Natural killer cell (primary cell): Measurements from ENCODE around the gene EIF3B. TPM values are rescaled to one million over a fixed set of nuclear protein-coding genes. Genes with fewer than 3 reads are reported as not detected.

Source experiments
- ATAC-seq, 3 donors: fragments of 150-1000 bp in 2 of 3; fragments of 200-7000 bp in 1 of 3; cut with Tn5 transposase; 1 replicate in 1 of 3; 2 replicates in 2 of 3; pipeline ENCODE4 v1.10.0; 2021; ENCODE audit warnings: mild to moderate bottlenecking in 2 of 3, moderate library complexity in 2 of 3
- DNase-seq, 2 donors: peaks; one replicate each; pipeline versions ENCODE4 v3.0.0 to v3.0.0-alpha.2; 2013 to 2021; ENCODE audit warnings: mixed read lengths in 1 of 2
- H3K27ac ChIP-seq: one replicate; pipeline ENCODE4 v1.5.1; 2013; ENCODE audit warnings: mild to moderate bottlenecking, low read length
- H3K27me3 ChIP-seq: one replicate; pipeline ENCODE4 v1.6.1; 2013; ENCODE audit warnings: low read length; ENCODE audit not compliant: control insufficient read depth, insufficient read depth
- H3K36me3 ChIP-seq: one replicate; pipeline ENCODE4 v1.6.1; 2013; ENCODE audit warnings: low read length; ENCODE audit not compliant: control insufficient read depth, insufficient read depth
- H3K4me1 ChIP-seq: one replicate; pipeline ENCODE4 v1.6.1; 2013; ENCODE audit warnings: low read length; ENCODE audit not compliant: control insufficient read depth, insufficient read depth
- H3K4me3 ChIP-seq: one replicate; pipeline ENCODE4 v1.5.1; 2013; ENCODE audit warnings: low read length
- H3K9me3 ChIP-seq: one replicate; pipeline ENCODE4 v1.6.1; 2013; ENCODE audit warnings: low read length; ENCODE audit not compliant: control insufficient read depth, insufficient read depth
- H3K27ac Mint-ChIP-seq, 2 donors: one replicate each; pipeline ENCODE4 v1.8.0; 2022; ENCODE audit warnings: mild to moderate bottlenecking in 2 of 2, mixed read lengths in 2 of 2, moderate library complexity in 1 of 2
- H3K27me3 Mint-ChIP-seq, 2 donors: one replicate each; pipeline ENCODE4 v1.8.0; 2022; ENCODE audit warnings: low read depth in 2 of 2, mixed read lengths in 2 of 2
- H3K36me3 Mint-ChIP-seq: one replicate; pipeline ENCODE4 v1.8.0; 2022; ENCODE audit warnings: mixed read lengths
- H3K4me1 Mint-ChIP-seq, 2 donors: one replicate each; pipeline ENCODE4 v1.8.0; 2022; ENCODE audit warnings: mixed read lengths in 2 of 2
- H3K4me3 Mint-ChIP-seq: one replicate; pipeline ENCODE4 v1.8.0; 2022; ENCODE audit warnings: mild to moderate bottlenecking, moderate library complexity, mixed read lengths
- H3K9me3 Mint-ChIP-seq, 2 donors: one replicate each; pipeline ENCODE4 v1.8.0; 2022; ENCODE audit warnings: mixed read lengths in 2 of 2
- WGBS: methylation state at CpG from one replicate; pipeline ENCODE4 v1.1.7; 2013; ENCODE audit warnings: missing lambda C conversion rate; ENCODE audit not compliant: insufficient coverage; 5-methylcytosine and 5-hydroxymethylcytosine counted together
- intact Hi-C: fragments of 100-400 bp; cut with micrococcal nuclease; formaldehyde crosslinking; loops from one replicate; pipeline ENCODE4 v1.14.2; 2022
- total RNA-seq, 4 donors: library from RNA; stranded (reverse); fragments of 120-200 nt in 1 of 4; gene quantifications; one replicate each; pipeline versions ENCODE4 v1.2.3 to v1.2.4, GENCODE V29; 2013 to 2022
- TF ChIP-seq, protein P1 (sequence below): fragments of 200-600 bp; IDR thresholded peaks from one replicate; pipeline ENCODE4 v1.8.0; 2022; ENCODE audit warnings: antibody characterized with exemption

EIF3B gene
- total RNA-seq, 3 donors from 2014 or later (not counting 1 experiment from before 2014, with no cell fraction given) = 194 to 219 (median 197) TPM

DNA sequence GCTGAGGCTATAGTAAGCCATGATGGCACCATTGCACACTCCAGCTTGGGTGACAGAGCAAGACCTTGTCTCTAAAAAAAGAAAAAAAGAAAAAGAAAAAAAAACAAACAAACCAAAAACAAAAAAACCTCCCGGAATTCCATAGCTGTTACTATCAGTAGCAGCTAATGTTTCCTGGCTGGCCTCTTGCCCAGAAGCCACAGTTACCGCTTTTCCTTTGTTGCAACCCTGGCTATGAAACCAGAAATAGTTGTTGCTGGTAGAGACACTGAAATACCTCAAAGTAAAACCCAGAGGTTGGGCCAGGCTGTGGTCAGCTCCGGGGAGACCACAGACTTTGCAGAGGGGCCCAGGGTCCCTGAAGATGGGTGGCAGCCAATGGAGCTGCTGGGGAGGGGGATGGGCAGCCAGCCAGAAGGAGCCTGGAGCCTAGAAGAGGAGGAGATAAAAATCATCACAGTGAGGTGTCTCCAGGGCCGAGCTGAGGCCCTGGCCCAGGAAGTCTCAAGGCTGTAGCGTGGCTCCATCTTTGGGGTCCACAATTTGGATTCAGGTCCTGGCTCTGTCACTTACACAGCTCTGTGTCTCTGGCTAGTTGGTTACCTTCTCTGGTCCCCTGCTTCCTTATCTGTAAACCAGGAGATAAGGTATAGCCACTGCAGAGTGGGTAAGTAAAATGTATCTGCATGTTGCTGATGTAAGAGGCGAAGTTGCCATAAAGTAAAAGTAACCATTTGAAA lies 45.4 kb downstream of the EIF3B start:
- no peaks in the 10 kb centered on the region for H3K36me3 Mint-ChIP-seq
- ATAC-seq (no peak), DNase-seq (peak in 1 of 2 donors; percentile 38)
- Histone ChIP-seq H3K4me3 (no peak overlapping the region), H3K4me1 (peaks cover 39% of the 10 kb centered on the region), H3K36me3 (no peaks in the 10 kb centered on the region), H3K27me3 (no peaks in the 10 kb centered on the region), H3K27ac (peak overlapping the region; percentile 53), H3K9me3 (no peaks in the 10 kb centered on the region)
- 15% methylated on average over 6 of the region's 6 CpGs for WGBS
- H3K4me3 Mint-ChIP-seq = peak overlapping the region; percentile 68
- H3K27ac Mint-ChIP-seq = peak overlapping the region; percentile 71 to 91
- H3K27me3 Mint-ChIP-seq = peaks cover 0 to 3% of the 10 kb centered on the region in 2 donors
- H3K9me3 Mint-ChIP-seq = no peaks in the 10 kb centered on the region
- H3K4me1 Mint-ChIP-seq = peaks cover 30 to 33% of the 10 kb centered on the region in 2 donors
- TF ChIP-seq, protein P1, sequence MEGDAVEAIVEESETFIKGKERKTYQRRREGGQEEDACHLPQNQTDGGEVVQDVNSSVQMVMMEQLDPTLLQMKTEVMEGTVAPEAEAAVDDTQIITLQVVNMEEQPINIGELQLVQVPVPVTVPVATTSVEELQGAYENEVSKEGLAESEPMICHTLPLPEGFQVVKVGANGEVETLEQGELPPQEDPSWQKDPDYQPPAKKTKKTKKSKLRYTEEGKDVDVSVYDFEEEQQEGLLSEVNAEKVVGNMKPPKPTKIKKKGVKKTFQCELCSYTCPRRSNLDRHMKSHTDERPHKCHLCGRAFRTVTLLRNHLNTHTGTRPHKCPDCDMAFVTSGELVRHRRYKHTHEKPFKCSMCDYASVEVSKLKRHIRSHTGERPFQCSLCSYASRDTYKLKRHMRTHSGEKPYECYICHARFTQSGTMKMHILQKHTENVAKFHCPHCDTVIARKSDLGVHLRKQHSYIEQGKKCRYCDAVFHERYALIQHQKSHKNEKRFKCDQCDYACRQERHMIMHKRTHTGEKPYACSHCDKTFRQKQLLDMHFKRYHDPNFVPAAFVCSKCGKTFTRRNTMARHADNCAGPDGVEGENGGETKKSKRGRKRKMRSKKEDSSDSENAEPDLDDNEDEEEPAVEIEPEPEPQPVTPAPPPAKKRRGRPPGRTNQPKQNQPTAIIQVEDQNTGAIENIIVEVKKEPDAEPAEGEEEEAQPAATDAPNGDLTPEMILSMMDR = no peak
- intact Hi-C loops = loop anchor here (5.0 to 10.0 kb wide), 3 partner anchors 48 to 155 kb away; partner anchors contain the start of genes BRAT1, EIF3B and IQCE

DNA sequence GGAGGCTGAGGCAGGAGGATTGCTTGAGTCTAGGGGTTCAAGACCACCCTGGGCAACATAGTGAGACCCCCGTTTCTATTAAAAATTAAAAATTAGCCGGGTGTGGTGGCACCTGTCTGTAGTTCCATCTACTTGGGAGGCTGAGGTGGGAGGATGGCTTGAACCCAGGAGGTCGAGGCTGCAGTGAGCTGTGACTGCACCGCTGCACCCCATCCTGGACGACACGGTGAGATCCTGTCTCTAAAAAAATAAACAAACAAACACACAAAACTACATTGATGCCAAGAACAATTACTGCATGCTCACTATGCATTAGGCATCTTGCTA lies 48.0 kb downstream of the EIF3B start:
- intact Hi-C loops = loop anchor here (5.0 to 10.0 kb wide), 3 partner anchors 50 to 152 kb away; partner anchors contain the start of genes BRAT1, EIF3B and IQCE
- TF ChIP-seq, protein P1 = no peak
- Mint-ChIP-seq H3K4me1 (peaks cover 51 to 54% of the 10 kb centered on the region in 2 donors), H3K4me3 (peak overlapping the region; percentile 88), H3K9me3 (no peaks in the 10 kb centered on the region), H3K27me3 (no peaks in the 10 kb centered on the region), H3K36me3 (peaks cover 7% of the 10 kb centered on the region), H3K27ac (peak overlapping the region; percentile 78 to 79)
- peaks cover 63% of the 10 kb centered on the region for H3K4me1 ChIP-seq
- H3K27me3 ChIP-seq = no peaks in the 10 kb centered on the region
- no peaks in the 10 kb centered on the region for H3K36me3 ChIP-seq
- DNase-seq (no peak), ATAC-seq (no peak)
- no peaks in the 10 kb centered on the region for H3K9me3 ChIP-seq
- peak overlapping the region; percentile 51 for H3K4me3 ChIP-seq
- H3K27ac ChIP-seq = peak overlapping the region; percentile 47
- WGBS = 60% methylated on average over 6 of the region's 6 CpGs

DNA sequence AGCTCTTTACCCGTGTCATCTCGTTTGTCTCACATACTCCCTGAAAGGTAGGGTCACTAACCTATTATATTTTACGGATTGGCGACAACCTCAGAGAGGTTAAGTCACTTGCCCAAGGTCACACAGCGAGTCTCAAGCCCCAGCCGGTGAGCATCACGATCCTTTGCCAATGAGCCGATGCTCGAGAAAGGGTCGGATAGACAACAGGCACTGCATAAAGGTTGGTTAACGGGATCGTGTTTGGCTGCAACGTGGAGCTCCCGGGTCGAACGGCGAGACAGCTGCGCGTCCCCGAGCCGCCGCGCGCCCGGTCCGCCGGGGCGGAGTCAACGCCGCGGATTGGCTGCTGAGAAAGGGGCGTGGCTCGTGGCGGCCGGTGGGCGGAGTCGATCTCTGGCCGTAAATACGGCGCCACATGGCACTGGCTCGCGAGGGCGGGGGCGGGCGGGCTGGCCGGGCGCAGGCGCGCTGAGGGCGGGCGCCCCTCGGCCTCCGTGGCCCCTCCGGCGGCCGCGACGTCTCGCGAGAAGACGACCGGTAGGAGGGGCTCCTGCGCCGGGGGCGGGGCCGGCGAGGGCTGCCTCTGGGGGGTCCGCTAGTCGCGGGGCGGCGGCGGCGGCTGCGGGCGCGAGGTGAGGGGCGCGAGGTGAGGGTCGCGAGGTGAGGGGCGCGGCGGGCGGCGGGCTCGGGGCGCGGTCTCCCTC lies 48.5 kb downstream of the EIF3B start, which contains the start of gene CHST12:
CHST12 (plus strand) TSS at position 598 of the 704 bp plus-strand sequence. CDS start 29,029 bp downstream, outside the sequence.
- peaks cover 66% of the 10 kb centered on the region for H3K4me1 ChIP-seq
- peak; percentile 71 to 91 (median 77) for ATAC-seq

More for the DNA sequence above, 48.5 kb downstream of the EIF3B start, which contains the start of gene CHST12:
- peak; percentile 95 to 97 for DNase-seq
- Mint-ChIP-seq H3K27ac (peak within 1 kb of the TSS; percentile 94 to 95), H3K4me1 (peaks cover 53 to 57% of the 10 kb centered on the region in 2 donors), H3K9me3 (no peaks in the 10 kb centered on the region), H3K4me3 (peak within 1 kb of the TSS; percentile 96), H3K27me3 (no peaks in the 10 kb centered on the region), H3K36me3 (peaks cover 7% of the 10 kb centered on the region)
- Histone ChIP-seq H3K9me3 (no peaks in the 10 kb centered on the region), H3K36me3 (no peaks in the 10 kb centered on the region), H3K4me3 (peak within 1 kb of the TSS; percentile 94), H3K27me3 (no peaks in the 10 kb centered on the region), H3K27ac (peak within 1 kb of the TSS; percentile 71)
- intact Hi-C loops = loop anchor here (5.0 to 10.0 kb wide), 3 partner anchors 51 to 152 kb away; partner anchors contain the start of genes BRAT1, EIF3B and IQCE
- 1% methylated on average over 89 of the region's 89 CpGs for WGBS
- TF ChIP-seq, protein P1 = no peak
